HG03064 (cell line): ENCODE results near the gene VARS1.
"Not testable (repeated sequence)": the region's sequence is repeated elsewhere in the genome, so short reads cannot be mapped to it uniquely, and the experiment has no call there.

Experiments used
- ATAC-seq: cut with Tn5 transposase; IDR thresholded peaks from one replicate; pipeline ENCODE4 v1.9.1; 2021; ENCODE audit warnings: low read depth; ENCODE audit not compliant: unreplicated experiment

The VARS1 gene

DNA sequence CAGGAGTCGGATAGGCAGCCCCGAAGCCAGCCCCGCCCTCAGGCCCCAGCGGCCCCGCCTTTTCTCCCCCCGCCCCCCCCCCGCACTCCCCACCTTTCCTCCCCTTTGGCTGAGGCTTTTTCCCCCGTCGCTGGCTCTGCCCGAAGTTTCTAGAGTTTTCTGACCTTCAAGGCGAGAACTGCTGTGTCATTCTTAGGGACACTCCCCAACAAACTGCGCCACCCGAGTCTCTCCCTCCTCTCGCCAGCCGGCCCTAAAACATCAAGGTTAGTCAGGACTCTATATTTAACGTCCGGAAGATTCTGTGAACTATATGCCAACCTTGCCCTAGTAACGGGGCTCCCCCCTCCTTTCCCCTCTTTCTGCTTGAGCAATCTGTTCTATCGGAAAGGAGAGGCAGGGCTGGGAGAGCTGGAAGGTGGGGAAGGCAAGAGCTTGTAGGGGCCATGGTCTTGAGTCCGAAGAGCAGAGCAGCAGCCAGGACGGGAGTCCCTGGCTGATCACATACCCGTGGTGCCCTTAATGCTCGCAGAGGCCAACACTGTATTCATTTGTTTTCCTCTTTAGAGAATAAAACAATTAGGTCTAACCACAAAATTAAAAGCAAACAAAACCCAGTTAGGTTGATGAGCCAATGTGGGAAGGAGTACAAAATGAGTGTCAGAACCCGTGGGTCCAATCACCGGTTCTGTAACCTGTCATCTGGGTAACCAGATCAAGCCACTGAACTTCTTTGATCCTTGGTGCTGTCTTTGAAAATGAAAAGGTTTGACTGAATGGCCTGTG, 26.7 kb upstream of the VARS1 start:
- no peak for ATAC-seq

GRCh38 chr6:31821301-31822035, 25.9 kb upstream of the VARS1 start:
- no peak for ATAC-seq

DNA sequence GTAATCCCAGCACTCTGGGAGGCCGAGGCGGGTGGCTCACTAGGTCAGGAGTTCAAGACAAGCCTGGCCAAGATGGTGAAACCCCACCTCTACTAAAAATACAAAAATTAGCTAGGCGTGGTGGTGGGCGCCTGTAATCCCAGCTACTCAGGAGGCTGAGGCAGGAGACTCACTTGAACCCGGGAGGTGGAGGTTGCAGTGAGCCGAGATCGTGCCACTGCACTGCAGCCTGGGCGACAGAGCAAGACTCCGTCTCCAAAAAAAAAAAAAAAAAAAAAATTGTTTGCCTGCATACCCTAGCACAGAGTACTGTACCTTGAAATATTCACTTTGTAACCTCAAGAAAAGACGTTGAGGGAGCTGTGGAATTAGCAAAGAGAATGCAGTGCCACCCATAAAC, 24.8 kb upstream of the VARS1 start:
- not testable (repeated sequence) for ATAC-seq

GRCh38 chr6:31819871-31820299, 24.3 kb upstream of the VARS1 start:
- no peak for ATAC-seq

DNA sequence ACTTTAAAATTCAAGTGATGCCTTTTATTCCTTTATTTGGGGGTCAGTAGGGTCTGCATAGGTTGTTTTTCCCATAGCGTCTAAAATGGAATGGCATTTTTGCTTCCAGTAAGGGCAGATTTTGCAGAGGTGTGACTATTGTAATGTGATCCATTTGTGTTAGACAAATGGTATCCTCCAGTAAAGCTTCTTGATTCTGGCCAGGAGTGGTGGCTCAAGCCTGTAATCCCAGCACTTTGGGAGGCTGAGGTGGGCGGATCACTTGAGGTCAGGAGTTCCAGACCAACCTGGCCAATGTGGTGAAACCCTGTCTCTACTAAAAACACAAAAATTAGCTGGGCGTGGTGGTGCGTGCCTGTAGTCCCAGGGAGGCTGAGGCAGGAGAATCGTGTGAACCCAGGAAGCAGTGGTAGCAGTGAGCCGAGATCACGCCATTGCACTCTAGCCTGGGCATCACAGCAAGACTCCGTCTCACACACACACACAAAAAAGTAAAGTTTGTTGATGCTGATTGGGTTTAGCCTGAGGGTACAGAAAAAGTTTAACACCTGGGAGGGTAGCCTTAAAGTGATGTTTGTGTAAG, 22.5 kb upstream of the VARS1 start:
- ATAC-seq, result not testable (repeated sequence)

- not testable (repeated sequence) for ATAC-seq
Observed at GRCh38 chr6:31817133-31817928, 21.8 kb upstream of the VARS1 start.

DNA sequence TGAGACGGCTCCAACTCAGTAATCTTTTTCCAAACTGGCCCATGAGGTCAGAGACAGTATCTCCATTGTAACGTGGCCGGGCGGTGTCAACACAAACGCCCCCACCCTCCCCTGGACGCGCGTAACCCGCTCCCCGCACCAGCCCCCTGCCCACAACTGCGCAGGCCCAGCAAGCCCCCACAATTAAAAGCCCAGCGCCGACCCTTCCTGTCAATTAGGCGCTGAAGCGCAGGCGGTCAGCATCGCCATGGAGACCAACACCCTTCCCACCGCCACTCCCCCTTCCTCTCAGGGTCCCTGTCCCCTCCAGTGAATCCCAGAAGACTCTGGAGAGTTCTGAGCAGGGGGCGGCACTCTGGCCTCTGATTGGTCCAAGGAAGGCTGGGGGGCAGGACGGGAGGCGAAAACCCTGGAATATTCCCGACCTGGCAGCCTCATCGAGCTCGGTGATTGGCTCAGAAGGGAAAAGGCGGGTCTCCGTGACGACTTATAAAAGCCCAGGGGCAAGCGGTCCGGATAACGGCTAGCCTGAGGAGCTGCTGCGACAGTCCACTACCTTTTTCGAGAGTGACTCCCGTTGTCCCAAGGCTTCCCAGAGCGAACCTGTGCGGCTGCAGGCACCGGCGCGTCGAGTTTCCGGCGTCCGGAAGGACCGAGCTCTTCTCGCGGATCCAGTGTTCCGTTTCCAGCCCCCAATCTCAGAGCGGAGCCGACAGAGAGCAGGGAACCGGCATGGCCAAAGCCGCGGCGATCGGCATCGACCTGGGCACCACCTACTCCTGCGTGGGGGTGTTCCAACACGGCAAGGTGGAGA, 19.7 kb upstream of the VARS1 start, which contains the start of the genes HSPA1A and HSPA1L:
TSS of gene HSPA1A (plus strand) at position 519 of the 814 bp plus-strand sequence. CDS start at position 733, 214 bp downstream.
TSS of gene HSPA1L (minus strand) at position 259 of the 814 bp plus-strand sequence. CDS start 3,311 bp downstream, outside the sequence.
- ATAC-seq, result no peak

DNA sequence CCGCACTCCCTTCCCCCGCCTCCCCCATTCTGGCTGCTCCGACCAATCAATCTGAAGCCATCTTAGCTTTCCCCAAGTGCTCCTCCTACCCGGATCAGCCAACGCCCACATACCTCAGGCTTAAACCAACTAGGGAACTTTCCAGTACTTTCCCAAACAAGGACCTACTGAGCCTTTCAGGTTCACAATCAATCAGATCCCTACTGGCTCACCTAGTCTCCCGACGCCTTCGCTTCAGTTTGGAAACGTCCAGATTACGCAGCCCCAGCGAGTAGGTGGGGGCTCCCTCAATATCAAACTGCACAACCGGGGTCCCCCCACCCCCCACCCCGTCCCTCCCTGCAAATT, 19.1 kb upstream of the VARS1 start:
- ATAC-seq, result no peak

- no peak for ATAC-seq
Observed at GRCh38 chr6:31813465-31813849, 17.9 kb upstream of the VARS1 start.

GRCh38 chr6:31811645-31812044, 16.1 kb upstream of the VARS1 start:
- no peak for ATAC-seq

GRCh38 chr6:31808599-31808998, 13.0 kb upstream of the VARS1 start:
- ATAC-seq, result not testable (repeated sequence)

DNA sequence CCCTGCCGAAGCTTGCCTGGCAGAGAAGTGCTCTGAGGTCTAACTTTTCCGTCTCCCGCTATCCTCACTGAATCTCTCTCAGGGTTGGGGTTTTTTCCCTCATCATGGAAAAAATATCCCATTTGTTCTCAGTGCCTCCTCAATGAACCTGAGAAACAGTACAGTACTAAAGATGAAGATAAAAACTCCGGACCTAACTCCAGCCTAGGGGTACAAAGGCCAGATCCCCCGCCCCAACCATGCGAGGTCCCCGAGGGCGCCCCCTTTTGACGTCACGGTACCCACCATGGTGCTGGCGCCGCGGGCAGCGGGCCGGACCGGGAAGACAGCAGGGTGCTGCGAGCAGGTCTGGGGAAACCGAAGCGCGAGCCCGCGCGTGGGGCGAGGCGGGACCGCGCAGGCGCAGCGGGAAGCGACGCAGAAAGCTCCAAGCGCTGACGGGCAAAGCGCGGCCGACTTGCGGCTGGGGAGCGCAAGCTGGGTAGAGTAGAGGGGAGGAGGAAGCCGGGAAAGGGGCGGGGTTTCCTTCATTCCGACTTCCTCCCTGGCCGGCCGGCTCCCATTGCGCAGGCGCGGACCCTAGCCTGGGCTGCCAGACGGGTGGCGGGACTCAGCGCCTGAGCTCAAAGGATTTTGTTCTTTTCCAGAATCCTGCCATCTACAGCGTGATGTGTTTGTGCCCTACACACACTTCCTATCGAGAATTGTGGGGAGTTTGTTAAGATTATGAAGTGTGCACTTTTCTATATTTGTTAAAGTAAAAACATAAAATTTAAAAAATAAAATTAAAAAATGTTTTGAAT, 11.1 kb upstream of the VARS1 start, which contains the start of gene LSM2:
TSS of gene LSM2 (minus strand) at position 497 of the 803 bp plus-strand sequence. CDS start at position 288, 209 bp downstream.
- ATAC-seq, result peak; percentile 80

GRCh38 chr6:31805939-31806469, 10.5 kb upstream of the VARS1 start:
- peak; percentile 12 for ATAC-seq

- ATAC-seq, result not testable (repeated sequence)
Observed at GRCh38 chr6:31801031-31801927, 5.7 kb upstream of the VARS1 start.

- no peak for ATAC-seq
Observed at GRCh38 chr6:31799781-31800180, 4.2 kb upstream of the VARS1 start.

DNA sequence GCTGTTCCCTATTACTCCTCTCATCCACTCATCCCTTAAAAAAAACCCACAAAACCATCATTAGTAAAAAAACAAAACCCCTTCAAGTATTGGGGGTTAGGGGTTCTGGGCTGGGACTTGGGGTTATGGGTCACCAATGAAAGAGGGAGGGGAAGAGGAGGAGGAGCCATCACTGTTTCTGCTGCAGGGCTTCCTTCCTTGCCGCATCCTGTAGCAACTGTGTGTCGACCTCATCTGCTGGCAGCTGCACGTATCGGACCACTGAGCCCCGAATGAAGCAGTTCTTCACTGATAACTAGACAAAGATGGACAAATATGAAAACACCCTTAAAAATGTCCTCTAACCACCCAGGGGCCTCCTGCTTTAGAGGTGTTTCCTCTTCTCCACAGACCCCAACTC, 2.0 kb upstream of the VARS1 start:
- ATAC-seq, result no peak

DNA sequence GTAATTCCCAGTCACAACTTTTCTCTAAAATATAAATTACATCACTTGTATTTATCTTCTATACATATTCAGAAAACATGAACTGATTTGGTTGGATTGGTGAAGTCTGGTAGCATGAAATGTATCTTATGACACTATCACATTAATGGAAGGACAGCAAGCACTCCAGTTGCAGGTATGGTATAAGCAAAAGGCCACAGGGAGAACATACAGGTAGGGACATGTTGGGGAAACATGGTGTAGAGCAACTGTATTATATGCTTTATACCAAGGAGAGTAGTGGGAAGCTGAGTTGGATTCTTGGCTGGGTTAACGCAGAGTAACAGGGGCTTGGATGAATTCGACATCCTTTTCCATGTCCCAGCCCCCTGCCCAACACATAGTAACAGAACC, 1.4 kb upstream of the VARS1 start:
- ATAC-seq, result no peak
